ENCODE measurements around the gene SELENOH.

DNA sequence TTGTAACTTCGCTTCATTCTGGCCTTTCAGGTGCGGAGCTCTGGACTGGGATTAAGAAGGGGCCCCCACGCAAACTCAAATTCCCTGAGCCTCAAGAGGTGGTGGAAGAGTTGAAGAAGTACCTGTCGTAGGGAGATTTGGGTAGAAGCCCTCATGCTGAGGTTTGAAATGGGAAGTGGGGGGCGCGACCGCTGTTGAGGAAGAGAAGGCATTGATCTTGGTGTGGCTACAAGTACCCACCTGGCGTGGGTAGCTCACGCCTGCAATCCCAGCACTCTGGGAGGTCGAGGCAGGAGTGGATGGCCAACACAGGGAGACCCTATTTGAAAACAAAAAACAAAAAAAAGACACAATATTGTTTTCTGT lies 779 bp downstream of the SELENOH start:
- TF ChIP-seq, protein P1, sequence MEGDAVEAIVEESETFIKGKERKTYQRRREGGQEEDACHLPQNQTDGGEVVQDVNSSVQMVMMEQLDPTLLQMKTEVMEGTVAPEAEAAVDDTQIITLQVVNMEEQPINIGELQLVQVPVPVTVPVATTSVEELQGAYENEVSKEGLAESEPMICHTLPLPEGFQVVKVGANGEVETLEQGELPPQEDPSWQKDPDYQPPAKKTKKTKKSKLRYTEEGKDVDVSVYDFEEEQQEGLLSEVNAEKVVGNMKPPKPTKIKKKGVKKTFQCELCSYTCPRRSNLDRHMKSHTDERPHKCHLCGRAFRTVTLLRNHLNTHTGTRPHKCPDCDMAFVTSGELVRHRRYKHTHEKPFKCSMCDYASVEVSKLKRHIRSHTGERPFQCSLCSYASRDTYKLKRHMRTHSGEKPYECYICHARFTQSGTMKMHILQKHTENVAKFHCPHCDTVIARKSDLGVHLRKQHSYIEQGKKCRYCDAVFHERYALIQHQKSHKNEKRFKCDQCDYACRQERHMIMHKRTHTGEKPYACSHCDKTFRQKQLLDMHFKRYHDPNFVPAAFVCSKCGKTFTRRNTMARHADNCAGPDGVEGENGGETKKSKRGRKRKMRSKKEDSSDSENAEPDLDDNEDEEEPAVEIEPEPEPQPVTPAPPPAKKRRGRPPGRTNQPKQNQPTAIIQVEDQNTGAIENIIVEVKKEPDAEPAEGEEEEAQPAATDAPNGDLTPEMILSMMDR (IDR thresholded peaks at IDR 0.05): no peak
- TF ChIP-seq POLR2A (IDR thresholded peaks at IDR 0.05): no peak
